GM12874 (cell line): Measurements from ENCODE around the gene ZGLP1.

Source experiments
- TF ChIP-seq, protein P1 (sequence below): IDR thresholded peaks from 2 replicates; pipeline ENCODE4 v1.5.1; 2011; ENCODE audit warnings: low read depth, mild to moderate bottlenecking, control low read depth, low read length, moderate library complexity; ENCODE audit not compliant: insufficient read depth

The ZGLP1 gene

DNA sequence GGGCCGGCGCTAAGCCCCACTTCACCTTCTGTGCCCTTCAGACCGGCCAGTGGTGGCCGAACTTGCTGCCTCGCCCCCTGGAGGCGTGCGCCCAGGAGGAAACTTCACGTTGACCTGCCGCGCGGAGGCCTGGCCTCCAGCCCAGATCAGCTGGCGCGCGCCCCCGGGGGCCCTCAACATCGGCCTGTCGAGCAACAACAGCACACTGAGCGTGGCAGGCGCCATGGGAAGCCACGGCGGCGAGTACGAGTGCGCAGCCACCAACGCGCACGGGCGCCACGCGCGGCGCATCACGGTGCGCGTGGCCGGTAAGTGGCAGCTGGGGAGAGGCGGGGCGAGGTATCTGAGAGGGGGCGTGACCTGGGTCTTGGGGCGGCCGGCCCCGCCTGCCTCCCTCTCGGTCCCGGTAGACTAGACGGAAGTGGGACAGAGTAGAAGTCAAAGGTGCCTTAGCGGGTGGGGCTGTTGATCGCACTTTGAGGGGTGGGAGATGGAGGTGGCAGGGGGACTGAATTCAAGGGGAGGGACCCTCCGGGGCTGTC lies 14.2 kb downstream of the ZGLP1 start:
- TF ChIP-seq, protein P1, sequence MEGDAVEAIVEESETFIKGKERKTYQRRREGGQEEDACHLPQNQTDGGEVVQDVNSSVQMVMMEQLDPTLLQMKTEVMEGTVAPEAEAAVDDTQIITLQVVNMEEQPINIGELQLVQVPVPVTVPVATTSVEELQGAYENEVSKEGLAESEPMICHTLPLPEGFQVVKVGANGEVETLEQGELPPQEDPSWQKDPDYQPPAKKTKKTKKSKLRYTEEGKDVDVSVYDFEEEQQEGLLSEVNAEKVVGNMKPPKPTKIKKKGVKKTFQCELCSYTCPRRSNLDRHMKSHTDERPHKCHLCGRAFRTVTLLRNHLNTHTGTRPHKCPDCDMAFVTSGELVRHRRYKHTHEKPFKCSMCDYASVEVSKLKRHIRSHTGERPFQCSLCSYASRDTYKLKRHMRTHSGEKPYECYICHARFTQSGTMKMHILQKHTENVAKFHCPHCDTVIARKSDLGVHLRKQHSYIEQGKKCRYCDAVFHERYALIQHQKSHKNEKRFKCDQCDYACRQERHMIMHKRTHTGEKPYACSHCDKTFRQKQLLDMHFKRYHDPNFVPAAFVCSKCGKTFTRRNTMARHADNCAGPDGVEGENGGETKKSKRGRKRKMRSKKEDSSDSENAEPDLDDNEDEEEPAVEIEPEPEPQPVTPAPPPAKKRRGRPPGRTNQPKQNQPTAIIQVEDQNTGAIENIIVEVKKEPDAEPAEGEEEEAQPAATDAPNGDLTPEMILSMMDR = peak; percentile 36

- TF ChIP-seq, protein P1 = no peak
These were observed 15.3 kb downstream of the ZGLP1 start for GRCh38 chr19:10294368-10294697.

DNA sequence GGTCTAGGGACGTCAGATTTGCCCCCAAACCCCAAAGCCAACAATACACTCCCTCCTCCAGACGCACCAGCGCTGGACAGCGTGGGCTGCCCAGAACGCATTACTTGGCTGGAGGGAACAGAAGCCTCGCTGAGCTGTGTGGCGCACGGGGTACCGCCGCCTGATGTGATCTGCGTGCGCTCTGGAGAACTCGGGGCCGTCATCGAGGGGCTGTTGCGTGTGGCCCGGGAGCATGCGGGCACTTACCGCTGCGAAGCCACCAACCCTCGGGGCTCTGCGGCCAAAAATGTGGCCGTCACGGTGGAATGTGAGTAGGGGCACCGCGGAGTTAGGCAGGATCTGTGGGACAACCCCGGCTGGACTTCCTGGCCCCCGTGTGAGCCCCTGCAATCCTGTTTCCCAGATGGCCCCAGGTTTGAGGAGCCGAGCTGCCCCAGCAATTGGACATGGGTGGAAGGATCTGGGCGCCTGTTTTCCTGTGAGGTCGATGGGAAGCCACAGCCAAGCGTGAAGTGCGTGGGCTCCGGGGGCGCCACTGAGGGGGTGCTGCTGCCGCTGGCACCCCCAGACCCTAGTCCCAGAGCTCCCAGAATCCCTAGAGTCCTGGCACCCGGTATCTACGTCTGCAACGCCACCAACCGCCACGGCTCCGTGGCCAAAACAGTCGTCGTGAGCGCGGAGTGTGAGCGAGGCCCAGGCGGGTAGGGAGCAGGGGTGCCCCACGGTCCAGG lies 15.8 kb downstream of the ZGLP1 start:
- TF ChIP-seq, protein P1 = no peak

GRCh38 chr19:10292789-10293636 lies 16.6 kb downstream of the ZGLP1 start:
- TF ChIP-seq, protein P1 = no peak

DNA sequence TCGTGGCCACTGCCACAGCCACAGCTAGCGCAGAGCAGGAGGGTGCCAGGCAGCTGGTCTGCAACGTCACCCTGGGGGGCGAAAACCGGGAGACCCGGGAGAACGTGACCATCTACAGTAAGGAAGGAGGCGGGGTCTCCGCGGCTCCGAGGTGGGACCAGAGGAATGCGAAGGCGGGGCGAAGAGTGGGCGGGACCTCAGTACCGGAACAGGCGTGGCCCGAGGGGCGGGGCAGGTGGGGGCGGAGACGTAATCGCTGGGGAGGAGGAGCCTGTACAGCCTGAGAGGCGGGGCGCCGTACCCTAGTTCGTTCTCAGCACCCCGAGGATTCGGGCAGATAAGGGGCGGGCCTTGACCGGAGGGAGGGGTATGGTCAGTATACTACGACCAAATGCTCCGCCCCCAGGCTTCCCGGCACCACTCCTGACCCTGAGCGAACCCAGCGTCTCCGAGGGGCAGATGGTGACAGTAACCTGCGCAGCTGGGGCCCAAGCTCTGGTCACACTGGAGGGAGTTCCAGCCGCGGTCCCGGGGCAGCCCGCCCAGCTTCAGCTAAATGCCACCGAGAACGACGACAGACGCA lies 17.3 kb downstream of the ZGLP1 start:
- TF ChIP-seq, protein P1 = no peak

DNA sequence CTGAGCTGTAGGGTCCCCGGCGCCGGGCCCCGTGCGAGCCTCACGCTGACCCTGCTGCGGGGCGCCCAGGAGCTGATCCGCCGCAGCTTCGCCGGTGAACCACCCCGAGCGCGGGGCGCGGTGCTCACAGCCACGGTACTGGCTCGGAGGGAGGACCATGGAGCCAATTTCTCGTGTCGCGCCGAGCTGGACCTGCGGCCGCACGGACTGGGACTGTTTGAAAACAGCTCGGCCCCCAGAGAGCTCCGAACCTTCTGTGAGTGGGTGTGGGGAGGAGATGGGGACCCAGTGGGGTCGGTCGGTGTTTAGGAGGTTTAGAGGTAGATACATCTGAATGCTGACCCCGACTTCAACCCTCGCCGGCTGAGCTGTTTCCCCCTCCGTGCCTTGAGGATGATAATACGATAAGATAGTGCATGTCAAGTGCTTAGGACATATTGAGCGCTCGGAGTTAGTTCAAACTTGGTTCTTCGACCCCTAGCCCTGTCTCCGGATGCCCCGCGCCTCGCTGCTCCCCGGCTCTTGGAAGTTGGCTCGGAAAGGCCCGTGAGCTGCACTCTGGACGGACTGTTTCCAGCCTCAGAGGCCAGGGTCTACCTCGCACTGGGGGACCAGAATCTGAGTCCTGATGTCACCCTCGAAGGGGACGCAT lies 17.9 kb downstream of the ZGLP1 start:
- TF ChIP-seq, protein P1 = no peak
